HepG2 (cell line): ENCODE measurements around the gene ARL5C. TPM values are rescaled to one million over a fixed set of nuclear protein-coding genes. Genes with fewer than 3 reads are reported as not detected.
A peak's percentile ranks its signal among the peaks of the same experiment; 100 is the strongest.

Source experiments
- ATAC-seq: fragments of 200-7000 bp; cut with Tn5 transposase; 3 replicates; pipeline ENCODE4 v1.9.1; 2020; ENCODE audit warnings: mild to moderate bottlenecking, moderate library complexity
- BruUV-seq: library from RNA; stranded (reverse); fragments of 400-500 nt; replicated peaks from 2 replicates; lab custom pipeline; 2021; lab: Mats Ljungman, UMichigan
- CTCF ChIA-PET: fragments of 300-600 bp; formaldehyde crosslinking; extraction: SDS; loops from one replicate; lab custom pipeline; 2021; ENCODE audit warnings: low total read pairs, inconsistent platforms, low intra/inter-chr PET ratio; lab: Yijun Ruan, JAX
- POLR2A ChIA-PET: fragments of 350-600 bp; sonication (Branson Sonifier 250); formaldehyde crosslinking; loops from one replicate; lab custom pipeline; 2020; ENCODE audit warnings: antibody characterized with exemption, inconsistent platforms; lab: Yijun Ruan, JAX
- DNase-seq: peaks from one replicate; pipeline ENCODE4 v3.0.0-alpha.2; 2015; ENCODE audit warnings: low spot score
- FAIRE-seq: peaks from 3 replicates; lab custom pipeline; 2011; peaks lifted over from hg19 to GRCh38; lab: Jason Lieb, UNC
- H2AFZ ChIP-seq: one replicate; pipeline ENCODE4 v1.6.1; 2011; ENCODE audit warnings: low read length, inconsistent platforms
- H3K27ac ChIP-seq: fragments of 300-600 bp; 3 replicates; pipeline ENCODE4 v1.8.0; 2011; ENCODE audit warnings: mixed run types, mild to moderate bottlenecking, mixed read lengths, low read length, inconsistent platforms; ENCODE audit not compliant: insufficient read depth; ENCODE audit errors: extremely low read length
- H3K27me3 ChIP-seq, 2 experiments: fragments of 200-600 bp in 1 of 2; 2 replicates in 1 of 2; 3 replicates in 1 of 2; pipeline versions ENCODE4 v1.6.0 to v1.8.0; 2011; ENCODE audit warnings: low read length in 2 of 2, mild to moderate bottlenecking in 2 of 2, moderate library complexity in 2 of 2, inconsistent platforms in 1 of 2; ENCODE audit not compliant: insufficient read depth in 2 of 2, control insufficient read depth in 1 of 2
- H3K36me3 ChIP-seq, 2 experiments: fragments of 200-600 bp in 1 of 2; replicated peaks in 1 of 2; 2 replicates in 1 of 2; 3 replicates in 1 of 2; pipeline versions ENCODE4 v1.5.1 to v1.8.0; 2011; ENCODE audit warnings: low read length in 2 of 2, inconsistent platforms in 1 of 2; ENCODE audit not compliant: insufficient read depth in 2 of 2, control insufficient read depth in 1 of 2
- H3K4me1 ChIP-seq: 2 replicates; pipeline ENCODE4 v1.5.1; 2012; ENCODE audit warnings: low read length, inconsistent platforms; ENCODE audit not compliant: insufficient read depth
- H3K4me2 ChIP-seq: 2 replicates; pipeline ENCODE4 v1.6.0; 2011; ENCODE audit warnings: low read depth, low read length, inconsistent platforms
- H3K4me3 ChIP-seq, 3 experiments: fragments of 200-600 bp in 1 of 3; sonication (generic), shearing (Covaris generic) in 1 of 3; replicated peaks in 1 of 3; 2 replicates each; pipeline ENCODE4 v1.5.1; 2011 to 2016; ENCODE audit warnings: low read length in 3 of 3, inconsistent platforms in 2 of 3, low read depth in 2 of 3, mild to moderate bottlenecking in 2 of 3, control low read depth in 1 of 3, mixed read lengths in 1 of 3; ENCODE audit not compliant: insufficient read depth in 1 of 3
- H3K79me2 ChIP-seq: one replicate; pipeline ENCODE4 v1.6.1; 2011; ENCODE audit warnings: low read length, inconsistent platforms; ENCODE audit not compliant: insufficient read depth
- H3K9ac ChIP-seq: 2 replicates; pipeline ENCODE4 v1.6.0; 2011; ENCODE audit warnings: mild to moderate bottlenecking, low read depth, low read length, inconsistent platforms; ENCODE audit not compliant: insufficient read depth
- H3K9me3 ChIP-seq: 2 replicates; pipeline ENCODE4 v1.5.1; 2012; ENCODE audit warnings: mild to moderate bottlenecking, low read length
- H4K20me1 ChIP-seq: 2 replicates; pipeline ENCODE4 v1.6.0; 2011; ENCODE audit warnings: inconsistent platforms, mild to moderate bottlenecking, low read length, moderate library complexity; ENCODE audit not compliant: insufficient read depth
- KDM5B ChIP-seq: sonication (generic); formaldehyde crosslinking; IDR thresholded peaks from 2 replicates; pipeline ENCODE4 v1.4.0; 2020; ENCODE audit warnings: missing genetic modification reagents, mild to moderate bottlenecking, borderline replicate concordance
- MED8 ChIP-seq: sonication (generic); formaldehyde crosslinking; IDR thresholded peaks from 2 replicates; pipeline ENCODE4 v1.8.1; 2023; ENCODE audit warnings: mild to moderate bottlenecking, missing genetic modification reagents; ENCODE audit not compliant: insufficient replicate concordance
- MTA3 ChIP-seq: sonication (generic); formaldehyde crosslinking; IDR thresholded peaks from 2 replicates; pipeline ENCODE4 v1.4.0; 2020; ENCODE audit warnings: missing genetic modification reagents
- NKX3-1 ChIP-seq: sonication (generic); formaldehyde crosslinking; IDR thresholded peaks from 2 replicates; pipeline ENCODE4 v1.5.0; 2020; ENCODE audit warnings: missing genetic modification reagents
- PHF20 ChIP-seq: sonication (generic); formaldehyde crosslinking; IDR thresholded peaks from 2 replicates; pipeline ENCODE4 v1.5.0; 2020; ENCODE audit warnings: mild to moderate bottlenecking, missing genetic modification reagents
- SOX6 ChIP-seq, 2 experiments: fragments of 450-650 bp in 1 of 2; sonication (generic) in 1 of 2; formaldehyde crosslinking in 1 of 2; IDR thresholded peaks; 2 replicates each; pipeline versions ENCODE4 v1.4.0 to v1.6.1; 2017 to 2020; ENCODE audit warnings: antibody characterized with exemption in 1 of 2, mild to moderate bottlenecking in 1 of 2, missing genetic modification reagents in 1 of 2
- TBP ChIP-seq: sonication (generic); formaldehyde crosslinking; IDR thresholded peaks from 2 replicates; pipeline ENCODE4 v1.5.0; 2020; ENCODE audit warnings: missing genetic modification reagents
- ZNF121 ChIP-seq: sonication (generic); formaldehyde crosslinking; IDR thresholded peaks from 2 replicates; pipeline ENCODE4 v1.5.0; 2020; ENCODE audit warnings: mild to moderate bottlenecking, missing genetic modification reagents
- ZNF367 ChIP-seq: sonication (generic); formaldehyde crosslinking; IDR thresholded peaks from 2 replicates; pipeline ENCODE4 v1.4.0; 2020; ENCODE audit warnings: missing genetic modification reagents, borderline replicate concordance
- WGBS: methylation state at CpG from one replicate; pipeline ENCODE4 v1.1.6; 2017; ENCODE audit warnings: low lambda C conversion rate; 5-methylcytosine and 5-hydroxymethylcytosine counted together
- in situ Hi-C: cut with HindIII; loops from 2 replicates; pipeline ENCODE4 v1.10.0; 2017; ENCODE audit warnings: low pct_unique_long_range_greater_than_20kb; ENCODE audit not compliant: extremely low pct_ligation_motif_present
- intact Hi-C: fragments of 100-400 bp; cut with micrococcal nuclease; formaldehyde crosslinking; loops from one replicate; pipeline ENCODE4 v1.10.0; 2022; ENCODE audit not compliant: unreplicated experiment
- polyA plus RNA-seq, 8 experiments: library from polyadenylated mRNA; depleted of rRNA in 3 of 8; stranded (reverse) in 7 of 8; unstranded in 1 of 8; fragments of >200 nt; fragmentation: Illumina TruSeq in 4 of 8; extraction: Trizol in 4 of 8; gene quantifications; 2 replicates each; pipeline versions ENCODE4 v1.2.1 to v1.2.3, GENCODE V29; 2011 to 2016; ENCODE audit warnings: low read depth in 4 of 8, missing spikeins in 1 of 8, mixed read lengths in 1 of 8; ENCODE audit not compliant: insufficient read depth in 1 of 8
- total RNA-seq, 5 experiments: library from RNA; depleted of rRNA; stranded (reverse); fragments of >200 nt; fragmentation: Illumina TruSeq; extraction: Trizol; gene quantifications; 2 replicates each; pipeline ENCODE4 v1.2.3, GENCODE V29; 2016; ENCODE audit warnings: low read depth in 1 of 5
- TF ChIP-seq, protein P1 (sequence below): fragments of 450-650 bp; IDR thresholded peaks from 2 replicates; pipeline ENCODE4 v1.6.1; 2017

Gene ARL5C
- total and polyA plus RNA-seq, 2 of the 13 experiments (the other 11 are each of a cell fraction or from before 2014, with no cell fraction given) = not detected

DNA sequence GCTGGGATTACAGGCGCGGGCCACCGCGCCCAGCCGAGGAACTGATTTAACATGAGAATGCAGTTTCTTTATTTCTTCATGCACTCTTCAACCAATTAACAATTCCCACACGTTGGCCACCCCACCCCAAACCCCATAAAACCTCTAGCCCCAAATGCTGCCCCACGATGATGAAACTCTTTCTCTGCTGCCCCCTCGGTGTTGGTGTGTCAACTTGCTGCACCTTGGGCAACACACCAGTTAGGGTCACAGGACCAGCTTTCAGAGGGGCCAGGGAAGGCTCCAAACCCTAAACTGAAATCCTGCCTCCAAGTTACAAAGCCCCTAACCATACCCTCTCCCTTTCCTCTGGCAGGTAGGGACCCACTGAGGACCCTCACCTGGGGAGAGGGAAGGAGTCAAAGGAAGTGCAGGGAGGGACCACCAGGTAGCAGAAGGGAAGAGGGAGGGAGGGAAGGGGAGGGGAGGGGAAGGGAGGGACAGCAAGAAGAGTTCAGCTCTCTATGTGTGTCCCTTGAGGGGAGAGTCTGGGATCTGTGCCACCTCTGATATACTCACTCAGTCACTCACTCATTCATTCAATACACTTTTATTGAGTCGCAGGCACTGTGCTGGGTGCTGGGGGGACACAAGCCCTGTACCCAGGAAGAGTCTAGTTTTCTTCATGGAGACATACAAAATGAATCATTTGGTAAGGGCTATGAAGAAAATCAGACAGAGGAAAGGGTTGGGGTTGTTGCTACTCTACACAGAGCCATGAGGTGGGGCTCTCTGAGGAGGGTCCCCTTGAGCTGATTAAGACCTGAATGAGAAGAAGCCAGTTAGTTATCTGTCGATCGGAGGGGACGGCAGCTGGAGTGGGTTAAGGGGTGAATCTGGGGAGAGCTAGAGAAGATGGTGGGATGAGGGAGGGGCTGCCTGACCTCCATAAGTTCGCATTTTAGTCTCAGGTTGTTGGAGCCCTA, 18.5 kb downstream of the ARL5C start:
- Histone ChIP-seq H3K27me3 (peaks cover 8 to 64% of the 10 kb centered on the region in 2 experiments; a peak in 4 of 5 replicates), H3K4me2 (no peak overlapping the region), H2AFZ (no peak overlapping the region), H3K9me3 (no peaks in the 10 kb centered on the region), H4K20me1 (0 out of 2 replicates have a peak, but pooled peaks cover 2% of the 10 kb centered on the region), H3K79me2 (no peaks in the 10 kb centered on the region), H3K27ac (no peak overlapping the region), H3K36me3 (no peaks in the 10 kb centered on the region), H3K4me3 (no peak overlapping the region), H3K4me1 (peaks cover 8% of the 10 kb centered on the region), H3K9ac (no peak overlapping the region)
- intact Hi-C loops = no loop called here
- TF ChIP-seq TBP (no peak), KDM5B (CRISPR knock-in tag) (no peak)
- TF ChIP-seq, protein P1, sequence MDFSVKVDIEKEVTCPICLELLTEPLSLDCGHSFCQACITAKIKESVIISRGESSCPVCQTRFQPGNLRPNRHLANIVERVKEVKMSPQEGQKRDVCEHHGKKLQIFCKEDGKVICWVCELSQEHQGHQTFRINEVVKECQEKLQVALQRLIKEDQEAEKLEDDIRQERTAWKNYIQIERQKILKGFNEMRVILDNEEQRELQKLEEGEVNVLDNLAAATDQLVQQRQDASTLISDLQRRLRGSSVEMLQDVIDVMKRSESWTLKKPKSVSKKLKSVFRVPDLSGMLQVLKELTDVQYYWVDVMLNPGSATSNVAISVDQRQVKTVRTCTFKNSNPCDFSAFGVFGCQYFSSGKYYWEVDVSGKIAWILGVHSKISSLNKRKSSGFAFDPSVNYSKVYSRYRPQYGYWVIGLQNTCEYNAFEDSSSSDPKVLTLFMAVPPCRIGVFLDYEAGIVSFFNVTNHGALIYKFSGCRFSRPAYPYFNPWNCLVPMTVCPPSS = no peak
- in situ Hi-C loops = no loop called here
- POLR2A ChIA-PET = no interaction called here
- WGBS = 39% methylated on average over 13 of the region's 13 CpGs
- FAIRE-seq (no peak), ATAC-seq (no peak), DNase-seq (no peak)
- no TSS peak for BruUV-seq
- CTCF ChIA-PET = no interaction called here

DNA sequence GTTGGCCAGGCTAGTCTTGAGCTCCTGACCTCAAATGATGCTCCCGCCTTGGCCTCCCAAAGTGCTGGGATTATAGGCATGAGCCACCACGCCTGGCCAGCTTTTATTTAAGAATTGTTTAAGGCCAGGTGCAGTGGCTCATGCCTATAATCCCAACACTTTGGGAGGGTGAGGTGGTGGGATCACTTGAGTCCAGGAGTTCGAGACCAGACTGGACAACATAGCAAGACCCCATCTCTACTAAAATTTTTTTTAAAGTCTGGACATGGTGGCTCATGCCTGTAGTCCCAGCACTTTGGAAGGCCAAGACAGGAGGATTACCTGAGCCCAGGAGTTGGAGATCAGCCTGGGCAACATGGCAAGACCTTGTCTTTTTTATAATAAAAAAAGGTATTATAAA, 19.7 kb downstream of the ARL5C start:
- no peaks in the 10 kb centered on the region for H4K20me1 ChIP-seq
- no peak for FAIRE-seq
- no peak for DNase-seq
- no peaks in the 10 kb centered on the region for H3K9me3 ChIP-seq
- H2AFZ ChIP-seq = no peak overlapping the region
- no peaks in the 10 kb centered on the region for H3K79me2 ChIP-seq
- H3K36me3 ChIP-seq = no peaks in the 10 kb centered on the region
- no peaks in the 10 kb centered on the region for H3K4me1 ChIP-seq
- POLR2A ChIA-PET = no interaction called here
- in situ Hi-C loops = no loop called here
- no peak overlapping the region for H3K9ac ChIP-seq
- CTCF ChIA-PET = no interaction called here
- peaks cover 8 to 61% of the 10 kb centered on the region in 2 experiments; a peak in 4 of 5 replicates for H3K27me3 ChIP-seq
- intact Hi-C loops = no loop called here
- no peak overlapping the region for H3K27ac ChIP-seq
- no peak for ATAC-seq
- BruUV-seq = no TSS peak
- no peak for TF ChIP-seq NKX3-1 (CRISPR knock-in tag)
- no peak for TF ChIP-seq SOX6 (IDR thresholded peaks at IDR 0.05)
- no peak for TF ChIP-seq SOX6 (CRISPR knock-in tag; IDR thresholded peaks at IDR 0.05)
- TF ChIP-seq ZNF121 (CRISPR knock-in tag) = peak; percentile 71; the same call in 1 of the 2 replicates
- TF ChIP-seq PHF20 (CRISPR knock-in tag) = no peak
- no peak for TF ChIP-seq MTA3 (CRISPR knock-in tag)
- no peak for TF ChIP-seq ZNF367 (CRISPR knock-in tag)
- TF ChIP-seq MED8 (CRISPR knock-in tag) = no peak
- H3K4me2 ChIP-seq = no peak overlapping the region
- H3K4me3 ChIP-seq = no peak overlapping the region
- WGBS = 34% methylated on average over 3 of the region's 3 CpGs
